ENCODE results near the gene PPM1F.

The PPM1F gene

GRCh38 chr22:21960200-21961126 lies 7.8 kb upstream of the PPM1F start:
- H3K4me3 ChIP-seq (ENCODE audit: low read length in 2 of 2): no peak overlapping the region
- H3K4ac ChIP-seq (ENCODE audit: low read length): no peak overlapping the region
- no peak overlapping the region for H4K91ac ChIP-seq (ENCODE audit: low read depth, low read length, poor library complexity)
- WGBS, 2 donors (ENCODE audit: extremely low coverage in 2 of 2, insufficient read length in 2 of 2, insufficient replicate concordance in 1 of 2): no CpG with 5 or more reads among the region's 24 CpGs
- H3K18ac ChIP-seq (ENCODE audit: low read length): peak overlapping the region; percentile 38
- peaks cover 2% of the 10 kb centered on the region for H3K79me1 ChIP-seq (ENCODE audit: low read depth, low read length)
- no peak overlapping the region for H3K27ac ChIP-seq (replicated peaks; ENCODE audit: low read length)
- H3K14ac ChIP-seq (ENCODE audit: low read length): no peak overlapping the region
- H4K8ac ChIP-seq (ENCODE audit: low read depth, low read length): peak overlapping the region; percentile 92
- peaks cover 0 to 3% of the 10 kb centered on the region in 2 donors for H3K9me3 ChIP-seq (replicated peaks in 1 of 2; ENCODE audit: control insufficient read depth in 2 of 2, insufficient read depth in 1 of 2, low read depth in 1 of 2, low read length in 2 of 2)
- H2AFZ ChIP-seq (ENCODE audit: low read length): no peak overlapping the region
- H2BK5ac ChIP-seq (ENCODE audit: low read length): no peak overlapping the region
- no peak overlapping the region for H2BK15ac ChIP-seq (ENCODE audit: low read length)
- H2BK120ac ChIP-seq (ENCODE audit: low read depth, low read length): no peak overlapping the region
- no peaks in the 10 kb centered on the region for H3K27me3 ChIP-seq (ENCODE audit: control insufficient read depth in 3 of 3, insufficient read depth in 3 of 3, low read depth in 1 of 3, low read length in 3 of 3)
- H3K36me3 ChIP-seq (replicated peaks in 1 of 2; ENCODE audit: control insufficient read depth in 2 of 2, insufficient read depth in 2 of 2, low read length in 2 of 2): peaks cover 55 to 74% of the 10 kb centered on the region in 2 donors
- no peak overlapping the region for H2BK12ac ChIP-seq (ENCODE audit: low read length)
- no peak for DNase-seq (ENCODE audit: low spot score)
- peak overlapping the region; percentile 26 for H3K23ac ChIP-seq (ENCODE audit: low read depth, low read length, poor library complexity)
- H2AK5ac ChIP-seq (ENCODE audit: low read depth, low read length): no peak overlapping the region
- no peaks in the 10 kb centered on the region for H3K4me1 ChIP-seq (ENCODE audit: control insufficient read depth in 2 of 2, insufficient read depth in 1 of 2, low read depth in 1 of 2, low read length in 2 of 2)
- no peak overlapping the region for H3K9ac ChIP-seq (ENCODE audit: low read depth, low read length, poor library complexity)
- no peak overlapping the region for H3K4me2 ChIP-seq (ENCODE audit: insufficient read depth, low read length, poor library complexity, severe bottlenecking)

GRCh38 chr22:21959274-21960074 lies 6.8 kb upstream of the PPM1F start:
- Histone ChIP-seq H3K23ac (ENCODE audit: low read depth, low read length, poor library complexity) (peak overlapping the region; percentile 40), H3K14ac (ENCODE audit: low read length) (no peak overlapping the region), H3K79me1 (ENCODE audit: low read depth, low read length) (peaks cover 2% of the 10 kb centered on the region), H3K18ac (ENCODE audit: low read length) (no peak overlapping the region), H3K4me3 (ENCODE audit: low read length in 2 of 2) (no peak overlapping the region), H4K8ac (ENCODE audit: low read depth, low read length) (no peak overlapping the region), H2AK5ac (ENCODE audit: low read depth, low read length) (no peak overlapping the region), H3K27ac (replicated peaks; ENCODE audit: low read length) (no peak overlapping the region), H3K36me3 (replicated peaks in 1 of 2; ENCODE audit: control insufficient read depth in 2 of 2, insufficient read depth in 2 of 2, low read length in 2 of 2) (peaks cover 47 to 64% of the 10 kb centered on the region in 2 donors), H3K9ac (ENCODE audit: low read depth, low read length, poor library complexity) (no peak overlapping the region), H3K4me1 (ENCODE audit: control insufficient read depth in 2 of 2, insufficient read depth in 1 of 2, low read depth in 1 of 2, low read length in 2 of 2) (no peaks in the 10 kb centered on the region), H2AFZ (ENCODE audit: low read length) (no peak overlapping the region), H2BK12ac (ENCODE audit: low read length) (no peak overlapping the region), H2BK15ac (ENCODE audit: low read length) (no peak overlapping the region), H4K91ac (ENCODE audit: low read depth, low read length, poor library complexity) (no peak overlapping the region), H2BK5ac (ENCODE audit: low read length) (no peak overlapping the region), H3K4ac (ENCODE audit: low read length) (no peak overlapping the region), H3K27me3 (ENCODE audit: control insufficient read depth in 3 of 3, insufficient read depth in 3 of 3, low read depth in 1 of 3, low read length in 3 of 3) (no peaks in the 10 kb centered on the region), H3K4me2 (ENCODE audit: insufficient read depth, low read length, poor library complexity, severe bottlenecking) (no peak overlapping the region), H2BK120ac (ENCODE audit: low read depth, low read length) (no peak overlapping the region), H3K9me3 (replicated peaks in 1 of 2; ENCODE audit: control insufficient read depth in 2 of 2, insufficient read depth in 1 of 2, low read depth in 1 of 2, low read length in 2 of 2) (no peaks in the 10 kb centered on the region)
- WGBS, 2 donors (ENCODE audit: extremely low coverage in 2 of 2, insufficient read length in 2 of 2, insufficient replicate concordance in 1 of 2): no CpG with 5 or more reads among the region's 18 CpGs
- DNase-seq (ENCODE audit: low spot score): no peak

- H3K27me3 ChIP-seq (ENCODE audit: control insufficient read depth in 3 of 3, insufficient read depth in 3 of 3, low read depth in 1 of 3, low read length in 3 of 3): no peaks in the 10 kb centered on the region
- H3K9ac ChIP-seq (ENCODE audit: low read depth, low read length, poor library complexity): peak overlapping the region; percentile 12
- no peak overlapping the region for H2BK5ac ChIP-seq (ENCODE audit: low read length)
- H3K27ac ChIP-seq (replicated peaks; ENCODE audit: low read length): no peak overlapping the region
- no peak overlapping the region for H3K14ac ChIP-seq (ENCODE audit: low read length)
- no peak overlapping the region for H4K8ac ChIP-seq (ENCODE audit: low read depth, low read length)
- DNase-seq (ENCODE audit: low spot score): no peak
- H3K4me1 ChIP-seq (ENCODE audit: control insufficient read depth in 2 of 2, insufficient read depth in 1 of 2, low read depth in 1 of 2, low read length in 2 of 2): no peaks in the 10 kb centered on the region
- H3K4me3 ChIP-seq (ENCODE audit: low read length in 2 of 2): no peak overlapping the region
- no peak overlapping the region for H3K4me2 ChIP-seq (ENCODE audit: insufficient read depth, low read length, poor library complexity, severe bottlenecking)
- WGBS, 2 donors (ENCODE audit: extremely low coverage in 2 of 2, insufficient read length in 2 of 2, insufficient replicate concordance in 1 of 2): no CpG with 5 or more reads among the region's 22 CpGs
- H4K91ac ChIP-seq (ENCODE audit: low read depth, low read length, poor library complexity): no peak overlapping the region
- H2BK120ac ChIP-seq (ENCODE audit: low read depth, low read length): no peak overlapping the region
- no peak overlapping the region for H3K4ac ChIP-seq (ENCODE audit: low read length)
- H2BK12ac ChIP-seq (ENCODE audit: low read length): no peak overlapping the region
- H2AFZ ChIP-seq (ENCODE audit: low read length): no peak overlapping the region
- no peaks in the 10 kb centered on the region for H3K9me3 ChIP-seq (replicated peaks in 1 of 2; ENCODE audit: control insufficient read depth in 2 of 2, insufficient read depth in 1 of 2, low read depth in 1 of 2, low read length in 2 of 2)
- H3K18ac ChIP-seq (ENCODE audit: low read length): no peak overlapping the region
- H3K36me3 ChIP-seq (replicated peaks in 1 of 2; ENCODE audit: control insufficient read depth in 2 of 2, insufficient read depth in 2 of 2, low read length in 2 of 2): peaks cover 38 to 55% of the 10 kb centered on the region in 2 donors
- H3K23ac ChIP-seq (ENCODE audit: low read depth, low read length, poor library complexity): peak overlapping the region; percentile 40
- H2AK5ac ChIP-seq (ENCODE audit: low read depth, low read length): no peak overlapping the region
- H3K79me1 ChIP-seq (ENCODE audit: low read depth, low read length): no peaks in the 10 kb centered on the region
- H2BK15ac ChIP-seq (ENCODE audit: low read length): no peak overlapping the region
Observed at GRCh38 chr22:21958360-21959273, 6.0 kb upstream of the PPM1F start.

All from neuronal stem cell (in vitro differentiated cells).